ENCODE results near the gene NGB. TPM values are rescaled to one million over a fixed set of nuclear protein-coding genes. Genes with fewer than 3 reads are reported as not detected.

Gene NGB
- total and polyA plus RNA-seq, 9 of the 15 experiments (the other 6 are each of a cell fraction or from before 2014, with no cell fraction given) = not detected

GRCh38 chr14:77316872-77317301 is 45.9 kb upstream of the NGB start:
- in situ Hi-C loops (cut with MboI) = no loop called here
- BruUV-seq (replicated peaks) = no TSS peak

More at GRCh38 chr14:77316872-77317301, 45.9 kb upstream of the NGB start:
- ATAC-seq = no peak
- ChIA-PET POLR2A (interaction anchor here (1.6 kb wide), 1 partner anchor 13 kb away, joined by 10 read pairs; no protein-coding TSS in a partner anchor), CTCF (ENCODE audit: low intra/inter-chr PET ratio) (interaction anchor here (2.2 kb wide), 1 partner anchor 16 kb away, joined by 11 read pairs; no protein-coding TSS in a partner anchor)
- intact Hi-C loops (cut with micrococcal nuclease) = loop anchor here (1.0 to 2.0 kb wide), 2 partner anchors 16 to 164 kb away; no protein-coding TSS in a partner anchor
- DNase-seq (ENCODE audit: extremely low read depth in 1 of 4, low spot score in 3 of 4) = no peak
- Histone ChIP-seq H2AFZ (ENCODE audit: low read depth, low read length) (no peak overlapping the region), H3K36me3 (ENCODE audit: control insufficient read depth, insufficient read depth, low read length) (no peaks in the 10 kb centered on the region), H3K9ac (ENCODE audit: insufficient read depth in 1 of 2, low read depth in 2 of 2, low read length in 2 of 2) (no peak overlapping the region), H3K27ac (ENCODE audit: extremely low read depth, low read depth, low read length) (no peak overlapping the region), H3K4me3 (no peak overlapping the region), H3K9me3 (replicated peaks; ENCODE audit: control insufficient read depth, insufficient read depth, low read depth, low read length) (no peaks in the 10 kb centered on the region), H3K4me2 (ENCODE audit: insufficient read depth, low read length) (no peak overlapping the region), H3K27me3 (ENCODE audit: control insufficient read depth in 2 of 2, insufficient read depth in 2 of 2, low read length in 2 of 2) (no peaks in the 10 kb centered on the region), H3K4me1 (replicated peaks in 1 of 2; ENCODE audit: control insufficient read depth in 2 of 2, insufficient read depth in 2 of 2, low read length in 2 of 2) (peaks cover 4 to 11% of the 10 kb centered on the region in 2 experiments; a peak in 3 of 5 replicates), H3K9me1 (ENCODE audit: control insufficient read depth, insufficient read depth, low read length) (peaks cover 3% of the 10 kb centered on the region), H3K79me2 (ENCODE audit: control insufficient read depth, insufficient read depth, low read length) (peaks cover 14% of the 10 kb centered on the region; the same call in 2 of the 3 replicates), H4K20me1 (replicated peaks; ENCODE audit: control insufficient read depth, insufficient read depth, low read length) (0 out of 2 replicates have a peak, but pooled peaks cover 3% of the 10 kb centered on the region)
- FAIRE-seq = no peak
- TF ChIP-seq SNIP1 (IDR thresholded peaks at IDR 0.05; ENCODE audit: low read depth) = no peak
- TF ChIP-seq WHSC1 (IDR thresholded peaks at IDR 0.05; ENCODE audit: low read length) = no peak
- TF ChIP-seq MITF (IDR thresholded peaks at IDR 0.05) = no peak
- WGBS (ENCODE audit: insufficient coverage, low coverage, missing lambda C conversion rate) = 55% methylated on average over 5 of the region's 5 CpGs
